Astrocyte (in vitro differentiated cells and primary cell): ENCODE results near the gene CNGA3.

Source experiments
- EZH2 ChIP-seq: IDR thresholded peaks from 2 replicates; pipeline ENCODE4 v1.6.1; 2012; ENCODE audit warnings: mild to moderate bottlenecking, low read length, inconsistent platforms; ENCODE audit not compliant: insufficient read depth
- TF ChIP-seq, protein P1 (sequence below): IDR thresholded peaks from 2 replicates; pipeline ENCODE4 v1.5.1; 2011; ENCODE audit warnings: low read depth, mild to moderate bottlenecking, inconsistent platforms, low read length, moderate library complexity; ENCODE audit not compliant: insufficient read depth

DNA sequence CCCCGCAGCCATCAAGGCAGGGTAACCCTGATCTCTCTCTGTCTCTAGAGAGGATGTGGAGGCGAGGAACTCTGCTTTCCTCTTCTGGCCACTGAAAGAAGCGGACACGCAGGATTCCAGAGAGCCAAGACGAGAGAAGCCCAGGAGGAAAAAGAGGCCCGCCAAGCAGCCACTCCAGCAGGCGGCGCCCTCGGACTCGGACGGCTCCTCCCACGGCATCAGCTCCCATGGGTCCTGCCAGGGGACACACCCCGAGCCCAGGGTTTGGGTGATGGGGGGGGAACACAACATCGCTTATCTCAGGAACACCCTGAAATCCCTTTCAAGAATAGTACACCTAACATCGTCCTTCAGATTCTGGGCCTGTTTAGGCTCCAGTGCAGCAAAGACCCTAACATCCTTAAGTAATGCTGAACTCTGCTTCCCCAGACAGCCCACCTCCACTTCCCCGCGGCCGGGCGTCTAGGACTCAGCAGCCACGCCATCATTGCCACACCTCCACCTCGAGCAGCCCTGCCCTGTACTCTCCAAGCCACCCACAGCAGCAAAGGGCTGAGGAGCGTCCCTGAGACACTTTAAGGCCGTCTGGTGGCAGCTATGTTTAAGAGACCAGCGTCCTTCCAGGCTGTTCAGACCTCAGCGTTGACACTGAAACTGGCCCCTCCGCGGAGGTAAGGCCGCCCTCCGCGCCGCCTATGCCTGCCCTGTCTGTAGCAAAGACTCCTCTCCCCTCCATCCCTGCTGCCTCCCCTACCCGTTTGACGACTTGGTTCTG is 34.3 kb upstream of the CNGA3 start:
- TF ChIP-seq, protein P1, sequence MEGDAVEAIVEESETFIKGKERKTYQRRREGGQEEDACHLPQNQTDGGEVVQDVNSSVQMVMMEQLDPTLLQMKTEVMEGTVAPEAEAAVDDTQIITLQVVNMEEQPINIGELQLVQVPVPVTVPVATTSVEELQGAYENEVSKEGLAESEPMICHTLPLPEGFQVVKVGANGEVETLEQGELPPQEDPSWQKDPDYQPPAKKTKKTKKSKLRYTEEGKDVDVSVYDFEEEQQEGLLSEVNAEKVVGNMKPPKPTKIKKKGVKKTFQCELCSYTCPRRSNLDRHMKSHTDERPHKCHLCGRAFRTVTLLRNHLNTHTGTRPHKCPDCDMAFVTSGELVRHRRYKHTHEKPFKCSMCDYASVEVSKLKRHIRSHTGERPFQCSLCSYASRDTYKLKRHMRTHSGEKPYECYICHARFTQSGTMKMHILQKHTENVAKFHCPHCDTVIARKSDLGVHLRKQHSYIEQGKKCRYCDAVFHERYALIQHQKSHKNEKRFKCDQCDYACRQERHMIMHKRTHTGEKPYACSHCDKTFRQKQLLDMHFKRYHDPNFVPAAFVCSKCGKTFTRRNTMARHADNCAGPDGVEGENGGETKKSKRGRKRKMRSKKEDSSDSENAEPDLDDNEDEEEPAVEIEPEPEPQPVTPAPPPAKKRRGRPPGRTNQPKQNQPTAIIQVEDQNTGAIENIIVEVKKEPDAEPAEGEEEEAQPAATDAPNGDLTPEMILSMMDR: no peak
- no peak for TF ChIP-seq EZH2
